Neural cell (in vitro differentiated cells): ENCODE measurements around the gene PPARG.

Source experiments
- CTCF ChIP-seq: fragments of 450-650 bp; IDR thresholded peaks from 2 replicates; pipeline ENCODE4 v1.5.1; 2014; ENCODE audit warnings: antibody characterized with exemption, mild to moderate bottlenecking, moderate library complexity; ENCODE audit not compliant: poor library complexity, severe bottlenecking
- EP300 ChIP-seq: fragments of 450-650 bp; conservative IDR thresholded peaks from 2 replicates; pipeline ENCODE4 v1.6.1; 2014; ENCODE audit warnings: antibody characterized with exemption, mild to moderate bottlenecking, moderate library complexity; ENCODE audit not compliant: poor library complexity, severe bottlenecking
- EZH2 ChIP-seq: fragments of 200-600, 300-800 bp; shearing (Covaris generic), sonication (generic); IDR thresholded peaks from 2 replicates; pipeline ENCODE4 v1.6.1; 2014; ENCODE audit warnings: antibody characterized with exemption, low read length, borderline replicate concordance, mild to moderate bottlenecking; ENCODE audit not compliant: insufficient read depth, poor library complexity, severe bottlenecking
- POLR2AphosphoS5 ChIP-seq: IDR thresholded peaks from 2 replicates; pipeline ENCODE4 v1.6.1; 2012
- REST ChIP-seq: IDR thresholded peaks from 2 replicates; pipeline ENCODE4 v1.6.1; 2012; ENCODE audit warnings: borderline replicate concordance

DNA sequence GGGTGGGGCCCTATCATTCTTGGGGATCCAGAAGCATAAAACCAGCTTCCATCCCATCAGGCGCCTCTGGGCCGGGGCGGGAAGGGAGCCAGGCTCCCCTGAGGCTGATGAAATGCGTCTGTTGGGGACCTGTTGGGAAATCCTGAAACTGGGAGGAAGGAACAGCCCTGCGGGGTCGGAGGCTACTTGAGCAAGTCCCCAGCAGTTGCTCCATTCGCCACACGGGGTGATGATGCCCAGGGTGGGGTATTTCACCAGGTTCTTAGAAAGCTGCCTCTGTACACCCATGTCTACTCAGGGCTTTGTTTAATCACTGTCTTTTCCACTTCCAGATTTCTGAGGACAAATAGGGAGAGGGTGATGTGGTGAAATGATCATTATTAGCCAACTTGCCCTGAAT, 170.0 kb downstream of the PPARG start:
- TF ChIP-seq POLR2AphosphoS5 (no peak), CTCF (no peak), REST (no peak), EZH2 (no peak), EP300 (no peak)
